Measurements from ENCODE around the gene HOGA1. TPM values are rescaled to one million over a fixed set of nuclear protein-coding genes. Genes with fewer than 3 reads are reported as not detected.
"Not testable (repeated sequence)": the region's sequence is repeated elsewhere in the genome, so short reads cannot be mapped to it uniquely, and the experiment has no call there.

Gene HOGA1
- total RNA-seq, 1 experiment from 2014 or later: not detected

DNA sequence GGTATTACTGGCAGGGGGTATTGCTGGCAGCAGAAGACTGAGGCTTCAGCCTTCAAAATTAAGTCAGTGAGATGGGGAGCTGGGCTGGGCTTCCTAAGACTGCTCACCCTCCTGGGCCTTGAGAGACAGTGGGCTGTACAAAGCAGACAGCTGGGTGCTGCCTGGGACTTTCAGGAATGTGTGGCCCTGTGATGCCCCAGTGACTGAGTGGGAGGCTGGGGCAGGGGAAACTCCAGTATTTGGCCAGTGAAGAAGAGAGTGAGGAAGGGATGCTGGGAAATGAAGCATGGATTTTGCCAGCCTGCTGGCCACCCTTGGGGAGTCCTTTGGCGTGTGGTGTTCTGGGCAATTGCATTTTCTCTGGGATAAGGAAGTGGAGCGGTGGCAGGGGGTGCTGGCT lies 11.2 kb upstream of the HOGA1 start:
- no peaks in the 10 kb centered on the region for H4K20me1 ChIP-seq (ENCODE audit: insufficient read depth, low read depth, low read length)
- H3K9me3 ChIP-seq (ENCODE audit: low read length): no peaks in the 10 kb centered on the region
- H3K27ac ChIP-seq (ENCODE audit: low read length): no peak overlapping the region
- DNase-seq: no peak
- H3K9ac ChIP-seq (ENCODE audit: low read length): no peak overlapping the region
- H3K27me3 ChIP-seq (ENCODE audit: low read length): no peaks in the 10 kb centered on the region
- H2AFZ ChIP-seq (ENCODE audit: low read length): no peak overlapping the region
- H3K4me3 ChIP-seq (ENCODE audit: low read length): no peak overlapping the region
- no peaks in the 10 kb centered on the region for H3K9me2 ChIP-seq (replicated peaks; ENCODE audit: insufficient read depth, low read length)
- no peaks in the 10 kb centered on the region for H3K79me2 ChIP-seq (ENCODE audit: low read length)
- H3K4me2 ChIP-seq (ENCODE audit: low read depth, low read length, poor library complexity, severe bottlenecking): no peak overlapping the region
- no peaks in the 10 kb centered on the region for H3K36me3 ChIP-seq (ENCODE audit: insufficient read depth, low read length)
- no peaks in the 10 kb centered on the region for H3K4me1 ChIP-seq (ENCODE audit: low read length)

DNA sequence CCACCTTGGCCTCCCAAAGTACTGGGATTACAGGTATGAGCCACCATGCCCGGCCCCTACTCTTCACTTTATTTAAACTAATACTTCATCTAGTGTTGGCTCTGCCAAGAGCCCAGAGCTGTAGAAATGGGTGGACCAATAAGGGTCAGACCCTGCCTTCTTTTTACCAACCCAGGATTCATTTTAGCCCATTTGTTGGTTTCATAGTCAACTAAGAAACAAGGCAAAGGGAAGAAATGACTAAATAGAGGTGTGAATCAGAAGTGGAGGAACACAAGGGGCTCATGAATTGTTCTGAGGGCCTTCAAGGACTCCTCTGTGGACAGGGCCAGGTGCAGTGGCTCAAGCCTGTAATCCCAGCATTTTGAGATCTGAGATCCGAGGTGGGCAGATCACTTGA lies 10.5 kb upstream of the HOGA1 start:
- Histone ChIP-seq H3K27me3 (ENCODE audit: low read length) (no peaks in the 10 kb centered on the region), H3K4me2 (ENCODE audit: low read depth, low read length, poor library complexity, severe bottlenecking) (no peak overlapping the region), H4K20me1 (ENCODE audit: insufficient read depth, low read depth, low read length) (no peaks in the 10 kb centered on the region), H3K79me2 (ENCODE audit: low read length) (no peaks in the 10 kb centered on the region), H3K4me1 (ENCODE audit: low read length) (no peaks in the 10 kb centered on the region), H3K9ac (ENCODE audit: low read length) (no peak overlapping the region), H3K36me3 (ENCODE audit: insufficient read depth, low read length) (no peaks in the 10 kb centered on the region), H3K9me3 (ENCODE audit: low read length) (no peaks in the 10 kb centered on the region), H3K9me2 (replicated peaks; ENCODE audit: insufficient read depth, low read length) (no peaks in the 10 kb centered on the region), H2AFZ (ENCODE audit: low read length) (no peak overlapping the region), H3K27ac (ENCODE audit: low read length) (no peak overlapping the region), H3K4me3 (ENCODE audit: low read length) (no peak overlapping the region)
- no peak for DNase-seq

DNA sequence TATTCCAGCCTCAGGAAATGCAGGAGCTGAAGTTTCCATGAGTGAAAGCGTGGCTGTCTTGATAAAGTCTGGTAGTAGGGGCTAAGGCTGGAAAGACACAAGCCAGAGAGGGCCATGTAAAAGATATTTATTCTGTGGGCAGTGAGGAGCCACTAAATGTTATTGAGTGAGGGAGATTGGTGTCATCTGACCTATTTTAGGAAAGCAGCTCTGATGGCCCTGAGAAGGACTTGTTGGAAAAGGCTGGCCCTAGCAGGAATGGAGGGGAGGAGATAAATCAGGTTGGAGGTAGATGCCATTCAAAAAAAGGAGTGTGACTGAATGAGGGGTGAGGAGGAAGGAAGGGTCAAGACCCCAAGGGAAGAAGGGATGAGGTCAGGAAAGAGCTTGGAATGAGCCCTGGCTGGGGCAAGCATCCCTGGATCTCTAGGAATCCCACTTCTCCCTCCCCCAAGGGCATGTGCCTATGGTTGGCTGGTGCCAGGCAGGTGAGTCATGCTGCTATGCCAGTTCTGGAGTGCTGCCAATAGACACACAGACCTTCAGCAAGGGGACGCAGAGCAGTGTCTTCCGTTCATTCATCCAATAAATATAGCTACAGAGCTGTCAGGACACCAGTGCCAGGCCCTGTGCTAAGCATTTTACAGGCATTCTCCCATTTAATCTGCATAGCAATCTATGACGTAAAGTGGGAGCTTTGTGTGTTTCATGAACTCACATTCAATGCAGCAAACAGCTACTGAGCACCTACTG lies 9.6 kb upstream of the HOGA1 start:
- DNase-seq: no peak
- Histone ChIP-seq H3K9ac (ENCODE audit: low read length) (no peak overlapping the region), H3K36me3 (ENCODE audit: insufficient read depth, low read length) (no peaks in the 10 kb centered on the region), H3K9me3 (ENCODE audit: low read length) (no peaks in the 10 kb centered on the region), H4K20me1 (ENCODE audit: insufficient read depth, low read depth, low read length) (no peaks in the 10 kb centered on the region), H3K4me1 (ENCODE audit: low read length) (no peaks in the 10 kb centered on the region), H2AFZ (ENCODE audit: low read length) (no peak overlapping the region), H3K79me2 (ENCODE audit: low read length) (no peaks in the 10 kb centered on the region), H3K9me2 (replicated peaks; ENCODE audit: insufficient read depth, low read length) (no peaks in the 10 kb centered on the region), H3K27ac (ENCODE audit: low read length) (no peak overlapping the region), H3K4me3 (ENCODE audit: low read length) (no peak overlapping the region), H3K4me2 (ENCODE audit: low read depth, low read length, poor library complexity, severe bottlenecking) (no peak overlapping the region), H3K27me3 (ENCODE audit: low read length) (no peaks in the 10 kb centered on the region)

DNA sequence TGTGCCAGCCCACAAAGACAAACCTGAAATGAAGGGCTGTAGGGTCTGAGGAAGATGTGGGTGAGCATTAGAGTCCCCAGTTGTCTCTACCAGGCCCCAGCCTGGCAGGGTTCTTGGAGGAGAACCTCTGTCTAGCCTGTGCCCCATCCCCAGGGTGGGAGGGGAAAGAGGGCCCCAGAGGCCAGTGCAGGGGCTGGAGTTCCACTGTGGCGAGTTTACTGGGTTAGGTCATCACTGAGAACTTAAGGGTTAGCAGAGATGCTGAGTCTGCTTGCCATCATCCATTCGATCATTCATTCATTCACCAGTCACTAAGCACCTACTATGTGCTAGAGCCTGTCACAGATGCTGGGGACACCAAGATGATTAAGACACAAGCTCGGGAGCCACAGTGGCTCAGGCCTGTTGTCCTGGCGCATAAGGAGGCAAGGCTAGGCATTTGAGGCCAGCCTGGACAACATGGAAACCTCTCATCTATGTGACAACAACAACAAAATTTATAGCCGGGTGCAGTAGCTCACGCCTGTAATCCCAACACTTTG lies 9.0 kb upstream of the HOGA1 start:
- H3K4me3 ChIP-seq (ENCODE audit: low read length): no peak overlapping the region
- no peaks in the 10 kb centered on the region for H3K9me3 ChIP-seq (ENCODE audit: low read length)
- no peaks in the 10 kb centered on the region for H3K9me2 ChIP-seq (replicated peaks; ENCODE audit: insufficient read depth, low read length)
- H2AFZ ChIP-seq (ENCODE audit: low read length): no peak overlapping the region
- H3K36me3 ChIP-seq (ENCODE audit: insufficient read depth, low read length): no peaks in the 10 kb centered on the region
- no peaks in the 10 kb centered on the region for H3K27me3 ChIP-seq (ENCODE audit: low read length)
- H3K9ac ChIP-seq (ENCODE audit: low read length): no peak overlapping the region
- H3K4me2 ChIP-seq (ENCODE audit: low read depth, low read length, poor library complexity, severe bottlenecking): no peak overlapping the region
- H4K20me1 ChIP-seq (ENCODE audit: insufficient read depth, low read depth, low read length): no peaks in the 10 kb centered on the region
- no peak for DNase-seq
- H3K27ac ChIP-seq (ENCODE audit: low read length): no peak overlapping the region
- no peaks in the 10 kb centered on the region for H3K79me2 ChIP-seq (ENCODE audit: low read length)
- H3K4me1 ChIP-seq (ENCODE audit: low read length): no peaks in the 10 kb centered on the region

DNA sequence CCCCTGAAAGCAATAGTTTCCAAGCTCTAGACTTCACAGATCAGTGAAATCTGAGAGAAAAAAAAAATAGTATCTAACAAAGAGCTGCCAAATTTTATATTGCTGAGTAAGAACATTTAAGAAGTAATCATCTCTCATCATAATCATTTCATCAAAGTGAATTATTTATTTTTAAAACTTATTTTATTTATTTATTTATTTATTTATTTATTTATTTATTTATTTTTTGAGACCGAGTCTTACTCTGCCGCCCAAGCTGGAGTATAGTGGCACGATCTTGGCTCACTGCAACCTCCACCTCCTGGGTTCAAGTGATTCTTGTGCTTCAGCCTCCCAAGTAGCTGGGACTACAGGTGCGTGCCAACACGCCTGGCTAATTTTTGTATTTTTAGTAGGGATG lies 7.7 kb upstream of the HOGA1 start:
- H3K9ac ChIP-seq (ENCODE audit: low read length); H3K79me2 ChIP-seq (ENCODE audit: low read length); H3K27me3 ChIP-seq (ENCODE audit: low read length); H3K27ac ChIP-seq (ENCODE audit: low read length); H3K4me2 ChIP-seq (ENCODE audit: low read depth, low read length, poor library complexity, severe bottlenecking); DNase-seq; H3K9me3 ChIP-seq (ENCODE audit: low read length); H3K4me3 ChIP-seq (ENCODE audit: low read length); H2AFZ ChIP-seq (ENCODE audit: low read length); H3K36me3 ChIP-seq (ENCODE audit: insufficient read depth, low read length); H3K9me2 ChIP-seq (replicated peaks; ENCODE audit: insufficient read depth, low read length); H4K20me1 ChIP-seq (ENCODE audit: insufficient read depth, low read depth, low read length); H3K4me1 ChIP-seq (ENCODE audit: low read length): not testable (repeated sequence)

DNA sequence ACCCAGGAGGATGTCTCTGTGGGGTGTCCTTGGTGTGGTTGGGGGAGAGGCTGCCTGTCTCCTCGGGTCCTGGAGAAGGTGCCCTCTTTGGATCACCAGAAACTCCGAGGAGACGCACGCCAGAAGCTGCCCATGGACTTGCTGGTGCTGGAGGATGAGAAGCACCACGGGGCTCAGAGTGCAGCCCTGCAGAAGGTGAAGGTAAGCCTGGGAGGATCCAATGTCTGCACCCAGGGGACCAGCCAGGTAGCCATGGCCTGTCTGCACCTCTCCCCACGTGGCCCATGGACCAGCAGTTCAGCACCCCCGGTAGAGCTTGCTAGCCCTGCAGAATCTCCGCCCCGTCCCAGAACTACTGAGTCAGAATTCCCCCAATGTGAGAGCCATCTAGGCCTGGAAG lies 6.5 kb upstream of the HOGA1 start:
- H3K79me2 ChIP-seq (ENCODE audit: low read length): no peaks in the 10 kb centered on the region
- H3K9me3 ChIP-seq (ENCODE audit: low read length): no peaks in the 10 kb centered on the region
- H3K36me3 ChIP-seq (ENCODE audit: insufficient read depth, low read length): no peaks in the 10 kb centered on the region
- no peak overlapping the region for H3K4me2 ChIP-seq (ENCODE audit: low read depth, low read length, poor library complexity, severe bottlenecking)
- no peaks in the 10 kb centered on the region for H3K27me3 ChIP-seq (ENCODE audit: low read length)
- H3K27ac ChIP-seq (ENCODE audit: low read length): no peak overlapping the region
- no peak overlapping the region for H2AFZ ChIP-seq (ENCODE audit: low read length)
- no peak overlapping the region for H3K9ac ChIP-seq (ENCODE audit: low read length)
- no peak for DNase-seq
- H3K4me1 ChIP-seq (ENCODE audit: low read length): no peaks in the 10 kb centered on the region
- H3K9me2 ChIP-seq (replicated peaks; ENCODE audit: insufficient read depth, low read length): no peaks in the 10 kb centered on the region
- H4K20me1 ChIP-seq (ENCODE audit: insufficient read depth, low read depth, low read length): no peaks in the 10 kb centered on the region
- no peak overlapping the region for H3K4me3 ChIP-seq (ENCODE audit: low read length)

DNA sequence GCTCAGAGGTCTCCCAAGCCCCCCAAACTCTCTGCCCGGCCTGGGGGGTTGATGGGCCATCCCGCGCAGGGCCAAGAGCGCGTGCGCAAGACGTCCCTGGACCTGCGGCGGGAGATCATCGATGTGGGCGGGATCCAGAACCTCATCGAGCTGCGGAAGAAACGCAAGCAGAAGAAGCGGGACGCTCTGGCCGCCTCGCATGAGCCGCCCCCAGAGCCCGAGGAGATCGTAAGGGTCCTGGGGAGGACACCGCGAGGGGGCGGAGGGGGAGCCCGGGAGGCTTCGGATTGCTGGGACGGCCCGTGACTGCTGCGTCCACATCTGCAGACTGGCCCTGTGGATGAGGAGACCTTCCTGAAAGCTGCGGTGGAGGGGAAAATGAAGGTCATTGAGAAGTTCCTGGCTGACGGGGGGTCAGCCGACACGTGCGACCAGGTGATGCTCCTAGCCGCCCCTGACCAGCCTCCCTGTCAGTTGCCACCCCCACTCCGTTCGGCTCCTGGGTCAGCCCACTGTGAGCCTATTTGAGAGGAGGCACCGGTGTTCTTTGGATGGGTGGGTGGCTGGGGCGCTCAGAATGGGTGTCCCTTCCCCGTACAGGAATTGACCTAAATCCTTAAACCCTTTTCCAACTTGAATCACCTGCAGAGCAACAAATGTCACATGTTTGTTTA lies 5.9 kb upstream of the HOGA1 start:
- Histone ChIP-seq H4K20me1 (ENCODE audit: insufficient read depth, low read depth, low read length) (no peaks in the 10 kb centered on the region), H3K27ac (ENCODE audit: low read length) (no peak overlapping the region), H3K9me2 (replicated peaks; ENCODE audit: insufficient read depth, low read length) (no peaks in the 10 kb centered on the region), H3K9me3 (ENCODE audit: low read length) (no peaks in the 10 kb centered on the region), H3K4me2 (ENCODE audit: low read depth, low read length, poor library complexity, severe bottlenecking) (no peak overlapping the region), H3K79me2 (ENCODE audit: low read length) (no peaks in the 10 kb centered on the region), H3K4me1 (ENCODE audit: low read length) (no peaks in the 10 kb centered on the region), H3K36me3 (ENCODE audit: insufficient read depth, low read length) (no peaks in the 10 kb centered on the region), H3K27me3 (ENCODE audit: low read length) (no peaks in the 10 kb centered on the region), H2AFZ (ENCODE audit: low read length) (no peak overlapping the region), H3K9ac (ENCODE audit: low read length) (no peak overlapping the region), H3K4me3 (ENCODE audit: low read length) (no peak overlapping the region)
- no peak for DNase-seq

DNA sequence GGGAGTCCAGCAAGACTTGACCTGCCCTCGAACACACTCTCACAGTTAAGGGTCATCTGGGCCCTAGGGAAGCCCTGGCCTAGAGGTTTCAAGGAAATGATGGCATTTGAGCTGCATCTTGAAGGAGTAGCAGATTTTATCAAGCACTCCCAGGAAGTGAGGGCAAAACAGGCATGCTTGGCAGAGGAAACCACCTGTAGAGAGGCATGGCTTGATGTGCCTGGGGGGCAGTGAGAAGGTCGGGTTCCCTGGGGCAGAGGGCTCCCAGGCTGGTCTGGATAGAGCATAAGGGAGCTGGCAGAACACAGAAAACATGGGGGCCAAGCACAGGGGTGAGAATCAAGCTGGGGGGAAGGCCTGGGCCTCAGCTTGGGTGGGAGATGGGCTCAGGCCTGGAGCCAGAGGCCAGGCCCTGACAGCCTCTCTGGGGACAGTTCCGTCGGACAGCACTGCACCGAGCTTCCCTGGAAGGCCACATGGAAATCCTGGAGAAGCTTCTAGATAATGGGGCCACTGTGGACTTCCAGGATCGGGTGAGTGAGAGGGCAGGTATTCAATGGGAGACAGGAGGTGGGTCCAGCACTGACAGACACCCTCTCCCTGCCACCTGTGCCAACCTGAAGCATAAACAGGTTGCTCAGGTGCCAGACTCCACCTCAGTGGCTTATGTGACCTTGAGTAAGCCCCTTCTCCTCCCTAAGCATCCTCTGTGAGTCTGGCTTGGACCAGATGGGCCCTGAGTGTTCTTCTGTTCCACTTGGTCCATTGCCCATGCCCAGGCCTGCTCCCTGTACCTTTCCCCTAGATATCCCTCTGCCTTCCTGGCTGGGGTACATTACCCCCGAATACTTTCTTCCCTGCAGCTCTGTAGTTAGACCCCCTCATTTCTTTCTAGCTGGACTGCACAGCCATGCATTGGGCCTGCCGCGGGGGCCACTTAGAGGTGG lies 3.5 kb upstream of the HOGA1 start:
- H3K4me1 ChIP-seq (ENCODE audit: low read length): no peaks in the 10 kb centered on the region
- no peak overlapping the region for H3K4me3 ChIP-seq (ENCODE audit: low read length)
- H3K27me3 ChIP-seq (ENCODE audit: low read length): no peaks in the 10 kb centered on the region
- H3K27ac ChIP-seq (ENCODE audit: low read length): no peak overlapping the region
- H3K36me3 ChIP-seq (ENCODE audit: insufficient read depth, low read length): no peaks in the 10 kb centered on the region
- no peaks in the 10 kb centered on the region for H3K79me2 ChIP-seq (ENCODE audit: low read length)
- DNase-seq: no peak
- H3K9me2 ChIP-seq (replicated peaks; ENCODE audit: insufficient read depth, low read length): no peaks in the 10 kb centered on the region
- H3K9ac ChIP-seq (ENCODE audit: low read length): no peak overlapping the region
- no peak overlapping the region for H2AFZ ChIP-seq (ENCODE audit: low read length)
- H4K20me1 ChIP-seq (ENCODE audit: insufficient read depth, low read depth, low read length): no peaks in the 10 kb centered on the region
- no peak overlapping the region for H3K4me2 ChIP-seq (ENCODE audit: low read depth, low read length, poor library complexity, severe bottlenecking)
- H3K9me3 ChIP-seq (ENCODE audit: low read length): no peaks in the 10 kb centered on the region
